Measurements from ENCODE around the gene USH2A. TPM values are rescaled to one million over a fixed set of nuclear protein-coding genes. Genes with fewer than 3 reads are reported as not detected.

The USH2A gene
- total RNA-seq, 1 donor from 2014 or later = not detected

- H3K4me3 ChIP-seq (ENCODE audit: low read depth, low read length) = no peak overlapping the region
- no peaks in the 10 kb centered on the region for H3K27me3 ChIP-seq (ENCODE audit: control insufficient read depth, insufficient read depth, low read length)
- no peak for DNase-seq (ENCODE audit: low read depth)
- TF ChIP-seq, protein P1, sequence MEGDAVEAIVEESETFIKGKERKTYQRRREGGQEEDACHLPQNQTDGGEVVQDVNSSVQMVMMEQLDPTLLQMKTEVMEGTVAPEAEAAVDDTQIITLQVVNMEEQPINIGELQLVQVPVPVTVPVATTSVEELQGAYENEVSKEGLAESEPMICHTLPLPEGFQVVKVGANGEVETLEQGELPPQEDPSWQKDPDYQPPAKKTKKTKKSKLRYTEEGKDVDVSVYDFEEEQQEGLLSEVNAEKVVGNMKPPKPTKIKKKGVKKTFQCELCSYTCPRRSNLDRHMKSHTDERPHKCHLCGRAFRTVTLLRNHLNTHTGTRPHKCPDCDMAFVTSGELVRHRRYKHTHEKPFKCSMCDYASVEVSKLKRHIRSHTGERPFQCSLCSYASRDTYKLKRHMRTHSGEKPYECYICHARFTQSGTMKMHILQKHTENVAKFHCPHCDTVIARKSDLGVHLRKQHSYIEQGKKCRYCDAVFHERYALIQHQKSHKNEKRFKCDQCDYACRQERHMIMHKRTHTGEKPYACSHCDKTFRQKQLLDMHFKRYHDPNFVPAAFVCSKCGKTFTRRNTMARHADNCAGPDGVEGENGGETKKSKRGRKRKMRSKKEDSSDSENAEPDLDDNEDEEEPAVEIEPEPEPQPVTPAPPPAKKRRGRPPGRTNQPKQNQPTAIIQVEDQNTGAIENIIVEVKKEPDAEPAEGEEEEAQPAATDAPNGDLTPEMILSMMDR (IDR thresholded peaks at IDR 0.05; ENCODE audit: insufficient read depth, low read length, poor library complexity, severe bottlenecking) = no peak
- no peaks in the 10 kb centered on the region for H3K36me3 ChIP-seq (ENCODE audit: control insufficient read depth, insufficient read depth, low read length)
Measured at GRCh38 chr1:215835951-215836350, 587.3 kb downstream of the USH2A start.

DNA sequence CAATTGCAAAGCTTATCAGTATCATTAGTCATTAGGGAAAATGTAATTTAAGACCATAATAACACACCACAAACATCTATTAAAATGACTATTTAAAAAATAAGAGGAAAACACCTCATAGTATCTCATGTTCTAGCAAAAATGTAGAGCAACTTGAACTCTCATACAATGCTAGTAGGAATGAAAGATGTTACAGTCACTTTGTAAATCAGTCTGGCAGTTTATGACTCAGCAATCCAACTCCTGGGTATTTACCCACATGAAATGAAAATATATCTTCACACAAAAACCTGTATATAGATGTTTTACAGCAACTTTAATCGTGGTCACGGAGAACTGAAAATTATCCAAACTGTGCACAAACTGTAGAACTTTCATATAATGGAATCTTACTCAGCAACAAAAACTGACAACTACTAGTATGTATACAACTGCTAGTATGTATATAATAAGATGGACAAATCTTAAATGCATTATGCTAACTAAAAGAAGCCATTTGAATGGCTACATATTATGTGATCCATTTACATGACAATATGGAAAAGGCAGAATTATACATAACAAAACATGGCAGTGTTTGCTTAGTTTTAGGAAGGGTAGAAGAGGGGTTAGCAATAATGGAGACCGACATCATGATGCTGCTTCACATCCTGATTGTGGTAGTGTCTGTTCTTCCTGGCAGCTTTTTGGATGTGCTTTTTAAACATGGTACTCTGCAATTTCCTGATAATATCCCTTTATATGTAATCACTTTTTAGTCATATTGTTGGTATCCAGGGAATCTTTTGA is 589.1 kb downstream of the USH2A start:
- Histone ChIP-seq H3K27me3 (ENCODE audit: control insufficient read depth, insufficient read depth, low read length) (no peaks in the 10 kb centered on the region), H3K4me3 (ENCODE audit: low read depth, low read length) (no peak overlapping the region), H3K36me3 (ENCODE audit: control insufficient read depth, insufficient read depth, low read length) (no peaks in the 10 kb centered on the region)
- TF ChIP-seq, protein P1 (IDR thresholded peaks at IDR 0.05; ENCODE audit: insufficient read depth, low read length, poor library complexity, severe bottlenecking) = no peak
- no peak for DNase-seq (ENCODE audit: low read depth)

DNA sequence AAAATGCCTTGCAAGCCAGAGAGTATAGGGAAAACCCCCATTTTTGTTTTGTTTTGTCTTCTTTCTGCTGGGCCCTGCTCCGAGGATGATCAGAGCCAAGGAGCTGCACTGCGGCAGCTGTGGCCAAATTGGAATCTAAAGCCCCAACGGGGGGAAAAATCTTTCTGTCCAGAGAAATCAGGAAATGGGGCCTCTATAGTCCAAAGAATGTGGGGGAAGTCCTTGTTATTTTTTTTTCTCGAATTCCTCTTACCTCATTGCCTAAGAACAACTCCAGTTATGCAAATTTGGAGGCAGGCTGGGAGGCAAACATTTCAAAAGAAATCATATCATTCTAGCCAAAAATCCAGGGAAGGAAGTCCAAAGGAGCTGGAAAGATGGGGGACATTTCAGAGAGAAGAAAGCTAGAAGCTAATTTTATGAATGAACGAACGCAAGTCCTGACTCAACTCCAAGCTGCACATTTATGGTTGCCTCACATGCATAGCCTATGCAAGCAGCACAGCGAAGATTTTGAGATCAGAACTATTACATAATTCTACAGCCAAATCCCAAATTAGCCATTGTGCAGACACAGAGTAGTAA is 592.9 kb downstream of the USH2A start:
- Histone ChIP-seq H3K4me3 (ENCODE audit: low read depth, low read length) (no peak overlapping the region), H3K27me3 (ENCODE audit: control insufficient read depth, insufficient read depth, low read length) (no peaks in the 10 kb centered on the region), H3K36me3 (ENCODE audit: control insufficient read depth, insufficient read depth, low read length) (no peaks in the 10 kb centered on the region)
- TF ChIP-seq, protein P1 (IDR thresholded peaks at IDR 0.05; ENCODE audit: insufficient read depth, low read length, poor library complexity, severe bottlenecking) = no peak
- DNase-seq (ENCODE audit: low read depth) = no peak

DNA sequence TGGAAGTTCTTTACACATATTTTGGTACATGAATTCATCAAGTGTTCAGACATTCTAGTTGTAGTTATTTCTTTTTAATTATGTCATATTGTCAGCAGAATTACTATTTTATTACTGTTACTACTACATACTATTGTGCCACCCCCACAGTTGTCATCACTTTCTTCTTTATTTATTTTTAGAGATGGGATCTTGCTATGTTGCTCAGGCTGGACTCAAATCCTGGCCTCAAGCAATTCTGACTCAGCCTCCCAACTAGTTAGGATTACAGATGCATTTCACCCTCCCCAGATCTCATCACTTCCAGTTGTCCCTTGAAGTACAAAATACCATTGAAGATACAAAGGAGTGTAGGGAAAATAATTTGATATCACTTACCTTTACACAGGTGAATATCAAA is 598.2 kb downstream of the USH2A start:
- Histone ChIP-seq H3K27me3 (ENCODE audit: control insufficient read depth, insufficient read depth, low read length) (no peaks in the 10 kb centered on the region), H3K36me3 (ENCODE audit: control insufficient read depth, insufficient read depth, low read length) (no peaks in the 10 kb centered on the region), H3K4me3 (ENCODE audit: low read depth, low read length) (no peak overlapping the region)
- DNase-seq (ENCODE audit: low read depth) = no peak
- TF ChIP-seq, protein P1 (IDR thresholded peaks at IDR 0.05; ENCODE audit: insufficient read depth, low read length, poor library complexity, severe bottlenecking) = no peak

DNA sequence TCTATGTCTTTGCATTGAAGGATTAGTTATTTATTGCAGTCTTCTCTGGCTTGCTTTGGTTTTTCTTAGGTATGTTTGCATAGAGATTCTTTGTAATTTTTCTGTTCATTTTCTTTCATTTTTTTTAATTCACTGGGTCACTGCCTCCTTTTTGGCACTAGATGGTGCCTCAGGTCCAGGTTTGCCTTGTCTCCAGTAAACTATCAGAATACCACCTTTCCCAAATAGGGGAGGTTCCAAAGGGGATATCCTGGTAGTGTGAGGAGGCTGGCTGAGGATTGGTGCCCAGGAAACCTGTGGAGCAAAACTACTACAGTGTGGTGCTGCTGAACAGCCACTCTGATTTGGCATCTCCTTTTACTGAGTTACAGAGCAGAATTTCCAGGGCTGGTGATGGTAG is 599.0 kb downstream of the USH2A start:
- Histone ChIP-seq H3K4me3 (ENCODE audit: low read depth, low read length) (no peak overlapping the region), H3K27me3 (ENCODE audit: control insufficient read depth, insufficient read depth, low read length) (no peaks in the 10 kb centered on the region), H3K36me3 (ENCODE audit: control insufficient read depth, insufficient read depth, low read length) (no peaks in the 10 kb centered on the region)
- no peak for DNase-seq (ENCODE audit: low read depth)
- TF ChIP-seq, protein P1 (IDR thresholded peaks at IDR 0.05; ENCODE audit: insufficient read depth, low read length, poor library complexity, severe bottlenecking) = peak; percentile 40
